AG04449 (cell line): ENCODE measurements around the gene SRMS.

Source experiments
- CTCF ChIA-PET: fragments of 350-600 bp; formaldehyde crosslinking; extraction: SDS; loops from one replicate; lab custom pipeline; 2021; ENCODE audit warnings: antibody characterized with exemption; lab: Yijun Ruan, JAX
- POLR2A ChIA-PET: fragments of 400-600, 350-600 bp; formaldehyde crosslinking; extraction: SDS; loops from one replicate; lab custom pipeline; 2020; ENCODE audit warnings: antibody characterized with exemption, inconsistent platforms; lab: Yijun Ruan, JAX
- DNase-seq: peaks from one replicate; pipeline ENCODE4 v3.0.0-alpha.2; 2010; ENCODE audit warnings: low read depth, low spot score
- H3K4me3 ChIP-seq: 2 replicates; pipeline ENCODE4 v1.5.1; 2011; ENCODE audit warnings: low read depth, mild to moderate bottlenecking, control low read depth, low read length
- TF ChIP-seq, protein P1 (sequence below): IDR thresholded peaks from one replicate; pipeline ENCODE4 v1.5.1; 2011; ENCODE audit warnings: mild to moderate bottlenecking, moderate library complexity, low read length, control low read depth, inconsistent platforms; ENCODE audit not compliant: insufficient read depth; ENCODE audit errors: missing control alignments

The SRMS gene

DNA sequence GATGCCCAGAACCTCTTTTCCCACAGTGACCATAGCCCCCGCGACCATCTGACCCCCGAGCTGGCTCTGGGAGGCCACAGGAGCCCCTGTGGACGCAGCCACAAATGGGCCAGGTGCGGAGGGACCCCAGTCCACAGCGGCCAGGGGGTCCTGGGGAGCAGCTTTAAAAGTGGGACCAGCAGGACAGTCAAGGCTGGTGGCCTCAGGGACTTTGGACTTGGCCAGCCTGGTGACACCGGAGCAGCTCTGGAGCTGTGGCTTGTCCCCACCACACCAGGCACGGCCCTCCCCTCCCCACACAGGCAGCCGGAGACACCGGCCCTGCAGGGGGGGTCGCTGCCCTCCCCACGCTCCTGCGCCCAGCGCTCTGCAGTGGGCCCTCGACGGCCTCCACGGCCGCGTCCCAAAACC, 9.9 kb upstream of the SRMS start:
- DNase-seq = no peak
- POLR2A ChIA-PET = no interaction called here
- no peak overlapping the region for H3K4me3 ChIP-seq
- CTCF ChIA-PET = no interaction called here
- TF ChIP-seq, protein P1, sequence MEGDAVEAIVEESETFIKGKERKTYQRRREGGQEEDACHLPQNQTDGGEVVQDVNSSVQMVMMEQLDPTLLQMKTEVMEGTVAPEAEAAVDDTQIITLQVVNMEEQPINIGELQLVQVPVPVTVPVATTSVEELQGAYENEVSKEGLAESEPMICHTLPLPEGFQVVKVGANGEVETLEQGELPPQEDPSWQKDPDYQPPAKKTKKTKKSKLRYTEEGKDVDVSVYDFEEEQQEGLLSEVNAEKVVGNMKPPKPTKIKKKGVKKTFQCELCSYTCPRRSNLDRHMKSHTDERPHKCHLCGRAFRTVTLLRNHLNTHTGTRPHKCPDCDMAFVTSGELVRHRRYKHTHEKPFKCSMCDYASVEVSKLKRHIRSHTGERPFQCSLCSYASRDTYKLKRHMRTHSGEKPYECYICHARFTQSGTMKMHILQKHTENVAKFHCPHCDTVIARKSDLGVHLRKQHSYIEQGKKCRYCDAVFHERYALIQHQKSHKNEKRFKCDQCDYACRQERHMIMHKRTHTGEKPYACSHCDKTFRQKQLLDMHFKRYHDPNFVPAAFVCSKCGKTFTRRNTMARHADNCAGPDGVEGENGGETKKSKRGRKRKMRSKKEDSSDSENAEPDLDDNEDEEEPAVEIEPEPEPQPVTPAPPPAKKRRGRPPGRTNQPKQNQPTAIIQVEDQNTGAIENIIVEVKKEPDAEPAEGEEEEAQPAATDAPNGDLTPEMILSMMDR = no peak

DNA sequence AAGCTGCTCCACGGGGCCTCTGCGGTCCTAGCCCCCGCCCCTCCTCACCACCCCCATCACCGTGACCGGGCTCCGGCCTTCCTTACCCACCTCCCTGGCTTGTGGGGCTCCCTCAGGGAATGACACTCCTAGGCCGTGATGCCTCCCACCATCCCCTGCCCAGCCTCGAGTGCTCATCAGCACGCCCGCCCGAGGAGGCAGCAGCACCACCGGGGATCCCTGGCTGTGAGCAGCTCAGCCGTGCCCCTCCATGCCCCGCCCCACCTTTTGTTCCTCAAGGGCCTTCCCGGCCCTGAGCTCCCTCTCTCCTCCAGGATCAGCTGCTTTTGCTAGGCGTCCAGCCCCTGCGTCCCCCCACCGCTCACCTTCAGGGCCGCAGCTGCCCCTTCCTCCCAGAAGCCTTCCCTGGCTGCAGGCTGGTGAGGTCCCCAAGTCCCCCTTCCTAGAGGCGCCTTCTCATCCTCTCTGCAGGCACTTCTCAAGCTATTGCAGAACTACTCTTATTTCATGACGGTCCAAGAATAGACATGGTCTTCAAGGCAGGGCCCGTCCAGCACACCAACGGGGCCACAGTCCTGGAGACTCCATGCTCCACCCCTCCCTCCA, 9.4 kb upstream of the SRMS start:
- no peak overlapping the region for H3K4me3 ChIP-seq
- POLR2A ChIA-PET = no interaction called here
- TF ChIP-seq, protein P1 = no peak
- DNase-seq = no peak
- CTCF ChIA-PET = no interaction called here

DNA sequence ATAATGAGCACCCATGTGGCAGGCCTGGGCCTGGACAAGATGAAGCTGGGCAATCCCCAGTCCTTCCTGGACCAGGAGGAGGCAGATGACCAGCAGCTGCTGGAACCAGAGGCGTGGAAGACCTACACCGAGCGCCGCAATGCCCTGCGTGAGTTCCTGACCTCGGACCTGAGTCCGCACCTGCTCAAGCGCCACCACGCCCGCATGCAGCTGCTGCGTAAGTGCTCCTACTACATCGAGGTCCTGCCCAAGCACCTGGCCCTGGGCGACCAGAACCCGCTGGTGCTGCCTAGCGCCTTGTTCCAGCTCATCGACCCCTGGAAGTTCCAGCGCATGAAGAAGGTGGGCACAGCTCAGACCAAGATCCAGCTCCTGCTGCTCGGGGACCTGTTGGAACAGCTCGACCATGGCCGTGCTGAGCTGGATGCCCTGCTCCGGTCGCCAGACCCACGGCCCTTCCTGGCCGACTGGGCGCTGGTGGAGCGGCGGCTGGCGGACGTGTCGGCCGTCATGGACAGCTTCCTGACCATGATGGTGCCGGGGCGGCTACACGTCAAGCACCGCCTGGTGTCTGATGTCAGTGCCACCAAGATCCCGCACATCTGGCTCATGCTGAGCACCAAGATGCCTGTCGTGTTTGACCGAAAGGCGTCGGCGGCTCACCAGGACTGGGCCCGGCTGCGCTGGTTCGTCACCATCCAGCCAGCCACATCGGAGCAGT, 8.3 kb upstream of the SRMS start:
- no peak overlapping the region for H3K4me3 ChIP-seq
- POLR2A ChIA-PET = no interaction called here
- no peak for DNase-seq
- CTCF ChIA-PET = interaction anchor here (1.5 kb wide), 1 partner anchor 17 kb away, joined by 5 read pairs; no protein-coding TSS in a partner anchor
- TF ChIP-seq, protein P1 = no peak

DNA sequence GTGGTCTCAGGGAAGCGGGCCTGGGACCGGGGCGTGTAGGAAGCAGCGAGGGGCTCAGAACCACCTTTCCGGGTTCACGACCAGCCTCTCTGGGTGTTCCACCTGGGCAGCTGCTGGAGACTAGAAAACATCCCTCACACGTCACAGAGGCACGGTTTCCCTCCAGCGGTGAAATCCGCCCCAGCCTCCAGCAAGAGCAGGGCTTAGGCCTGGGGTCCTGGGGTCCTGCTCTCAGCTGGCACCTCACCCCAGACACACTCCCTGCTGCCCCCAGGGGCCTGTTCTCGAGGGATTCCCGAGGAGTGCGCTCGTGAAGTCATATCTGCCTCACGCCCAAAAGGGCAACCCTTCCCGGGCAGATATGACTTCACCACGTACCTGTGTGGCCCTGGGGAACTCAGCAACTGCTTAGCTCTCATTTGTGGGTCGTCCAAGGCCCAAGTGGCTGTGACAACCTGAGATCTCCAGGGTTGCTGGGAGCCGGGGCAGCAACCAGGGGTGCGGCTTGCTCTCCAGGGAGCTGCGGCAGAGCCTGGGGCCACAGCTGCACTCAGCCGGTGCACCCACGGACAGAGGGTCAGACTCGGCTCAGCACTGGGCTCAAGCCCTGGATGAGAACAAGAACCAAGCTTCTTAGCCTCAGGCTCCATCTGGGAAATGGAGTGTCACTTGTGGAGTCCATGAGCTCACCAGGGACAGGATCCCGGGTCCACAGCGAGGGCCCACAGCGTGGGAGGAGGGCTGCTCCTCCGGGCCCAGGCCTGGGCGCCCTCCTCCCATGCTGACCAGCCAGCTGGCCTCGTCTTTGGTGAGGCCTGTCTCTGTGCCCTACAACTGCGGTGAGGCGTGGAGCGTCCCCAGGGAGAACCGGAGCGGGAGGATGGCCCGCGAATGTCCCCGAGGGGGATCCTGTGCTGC, 7.1 kb upstream of the SRMS start:
- ChIA-PET CTCF (interaction anchor here (1.0 to 1.5 kb wide), 2 partner anchors 17 to 18 kb away, joined by 4 to 5 read pairs; partner anchors contain the start of gene PTK6), POLR2A (interaction anchor here (0.6 kb wide), 1 partner anchor 8 kb away, joined by 3 read pairs; no protein-coding TSS in a partner anchor)
- peak overlapping the region; percentile 61 for H3K4me3 ChIP-seq
- TF ChIP-seq, protein P1 = no peak
- no peak for DNase-seq

DNA sequence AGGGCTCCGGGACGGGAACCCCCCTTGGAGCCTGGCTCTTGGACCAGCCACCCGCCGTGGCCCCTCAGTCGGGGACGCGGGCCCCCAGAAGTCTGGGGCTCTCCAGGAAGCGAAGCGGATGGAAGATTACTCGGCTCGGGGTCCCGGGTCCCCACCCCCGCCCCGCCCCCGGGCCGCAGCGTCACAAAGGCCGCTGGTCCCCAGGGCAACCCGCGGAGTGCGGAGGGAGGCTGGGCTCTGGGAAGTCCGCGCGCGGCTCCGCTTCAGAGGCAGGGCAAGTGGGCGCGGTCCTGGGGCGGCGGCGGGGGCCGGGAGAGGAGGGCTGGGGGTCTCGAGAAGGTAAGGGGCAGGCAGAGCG, 6.4 kb upstream of the SRMS start, which contains the start of gene FNDC11:
FNDC11 (plus strand) TSS at position 227 of the 358 bp plus-strand sequence. CDS start 1,505 bp downstream, outside the sequence.
- H3K4me3 ChIP-seq = peak within 1 kb of the TSS; percentile 61
- POLR2A ChIA-PET = no interaction called here
- TF ChIP-seq, protein P1 = no peak
- no peak for DNase-seq
- CTCF ChIA-PET = no interaction called here
